Gastrocnemius medialis (tissue), 4 donors: ENCODE data around the gene CYB5B.

ENCODE experiments used
- POLR2A ChIP-seq, 2 donors: fragments of 450-650 bp; IDR thresholded peaks; one replicate each; pipeline ENCODE4 v1.6.1; 2017; ENCODE audit warnings: antibody characterized with exemption in 2 of 2, mild to moderate bottlenecking in 2 of 2, moderate library complexity in 2 of 2
- TF ChIP-seq, protein P1 (sequence below), 5 experiments: fragments of 450-650 bp in 3 of 5; fragments of 200-600 bp in 2 of 5; sonication (generic) in 2 of 5; IDR thresholded peaks in 4 of 5; conservative IDR thresholded peaks in 1 of 5; 1 replicate in 4 of 5; 2 replicates in 1 of 5; pipeline ENCODE4 v1.5.1; 2016 to 2019; ENCODE audit warnings: antibody characterized with exemption in 5 of 5, mild to moderate bottlenecking in 3 of 5, moderate library complexity in 3 of 5

DNA sequence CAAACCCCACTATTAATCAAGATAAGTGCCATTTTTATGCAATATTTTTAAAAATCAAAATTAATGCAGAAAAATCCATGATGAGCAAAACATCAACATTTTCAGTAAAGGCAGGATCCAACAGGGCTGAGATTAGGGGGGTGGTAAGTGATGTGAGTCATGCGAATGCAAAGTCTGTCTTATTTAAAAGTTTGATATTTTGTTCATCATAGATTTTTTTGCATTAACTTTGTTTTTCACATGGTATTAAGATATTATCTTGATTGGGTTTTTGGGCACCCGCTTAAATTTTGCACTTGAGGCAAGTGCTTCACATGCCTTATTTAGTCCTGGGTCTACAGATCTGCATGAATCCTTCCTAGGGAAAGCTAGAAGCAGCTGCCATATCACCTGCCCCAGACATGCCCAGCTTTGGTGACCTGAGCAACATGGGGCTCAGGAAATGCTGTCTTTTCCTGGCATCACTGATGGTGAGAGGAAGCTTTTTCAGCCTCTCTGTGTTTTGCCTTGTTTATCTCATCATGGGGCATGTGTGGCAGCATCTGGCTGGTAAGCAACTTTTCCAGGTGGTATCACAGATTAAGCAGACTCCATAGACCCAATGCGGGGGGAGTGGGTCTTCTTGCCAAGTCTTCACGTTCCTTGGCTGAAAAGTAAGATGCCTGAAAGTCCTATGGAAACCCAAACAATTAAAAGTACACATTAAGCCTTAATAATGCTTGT, 83.8 kb downstream of the CYB5B start:
- TF ChIP-seq POLR2A (IDR thresholded peaks at IDR 0.05): no peak
- TF ChIP-seq, protein P1, sequence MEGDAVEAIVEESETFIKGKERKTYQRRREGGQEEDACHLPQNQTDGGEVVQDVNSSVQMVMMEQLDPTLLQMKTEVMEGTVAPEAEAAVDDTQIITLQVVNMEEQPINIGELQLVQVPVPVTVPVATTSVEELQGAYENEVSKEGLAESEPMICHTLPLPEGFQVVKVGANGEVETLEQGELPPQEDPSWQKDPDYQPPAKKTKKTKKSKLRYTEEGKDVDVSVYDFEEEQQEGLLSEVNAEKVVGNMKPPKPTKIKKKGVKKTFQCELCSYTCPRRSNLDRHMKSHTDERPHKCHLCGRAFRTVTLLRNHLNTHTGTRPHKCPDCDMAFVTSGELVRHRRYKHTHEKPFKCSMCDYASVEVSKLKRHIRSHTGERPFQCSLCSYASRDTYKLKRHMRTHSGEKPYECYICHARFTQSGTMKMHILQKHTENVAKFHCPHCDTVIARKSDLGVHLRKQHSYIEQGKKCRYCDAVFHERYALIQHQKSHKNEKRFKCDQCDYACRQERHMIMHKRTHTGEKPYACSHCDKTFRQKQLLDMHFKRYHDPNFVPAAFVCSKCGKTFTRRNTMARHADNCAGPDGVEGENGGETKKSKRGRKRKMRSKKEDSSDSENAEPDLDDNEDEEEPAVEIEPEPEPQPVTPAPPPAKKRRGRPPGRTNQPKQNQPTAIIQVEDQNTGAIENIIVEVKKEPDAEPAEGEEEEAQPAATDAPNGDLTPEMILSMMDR (IDR thresholded peaks at IDR 0.05 in 4 of 5, conservative IDR thresholded peaks at IDR 0.05 in 1 of 5): no peak
